ENCODE results near the gene NUFIP1.

GRCh38 chr13:44921931-44922758 lies 67.1 kb downstream of the NUFIP1 start:
- TF ChIP-seq CTCF (IDR thresholded peaks at IDR 0.05) = peak in 1 of 5 experiments; percentile 8
- peak; percentile 62 to 90 for TF ChIP-seq EP300 (IDR thresholded peaks at IDR 0.05)
- peak in 1 of 2 donors; percentile 8 for TF ChIP-seq POLR2A (IDR thresholded peaks at IDR 0.05)
